NT2/D1 (cell line): Measurements from ENCODE around the gene GALNT5.

ENCODE experiments used
- DNase-seq: peaks from one replicate; pipeline ENCODE4 v3.0.0-alpha.2; 2011; ENCODE audit warnings: low read depth, low spot score
- H3K27me3 ChIP-seq: 2 replicates; pipeline ENCODE4 v1.6.0; 2011; ENCODE audit warnings: mild to moderate bottlenecking; ENCODE audit not compliant: insufficient read length, insufficient read depth
- H3K36me3 ChIP-seq: 2 replicates; pipeline ENCODE4 v1.6.1; 2011; ENCODE audit warnings: mild to moderate bottlenecking, low read length, mixed read lengths; ENCODE audit not compliant: insufficient read depth, insufficient read length
- H3K4me1 ChIP-seq: 2 replicates; pipeline ENCODE4 v1.5.1; 2011; ENCODE audit not compliant: insufficient read depth, insufficient read length
- H3K4me3 ChIP-seq: 2 replicates; pipeline ENCODE4 v1.5.1; 2011; ENCODE audit warnings: low read depth; ENCODE audit not compliant: insufficient read length
- H3K9ac ChIP-seq: 2 replicates; pipeline ENCODE4 v1.6.0; 2011; ENCODE audit warnings: low read depth; ENCODE audit not compliant: insufficient read length
- H3K9me3 ChIP-seq: 2 replicates; pipeline ENCODE4 v1.5.1; 2011; ENCODE audit warnings: mild to moderate bottlenecking, low read length; ENCODE audit not compliant: insufficient read depth
- SUZ12 ChIP-seq: IDR thresholded peaks from 2 replicates; pipeline ENCODE4 v1.6.1; 2011; ENCODE audit not compliant: insufficient read length, insufficient read depth; ENCODE audit errors: extremely low read depth
- YY1 ChIP-seq: IDR thresholded peaks from 2 replicates; pipeline ENCODE4 v1.6.1; 2011; ENCODE audit not compliant: insufficient read length, insufficient read depth
- ZNF274 ChIP-seq: IDR thresholded peaks from 2 replicates; pipeline ENCODE4 v1.6.1; 2011; ENCODE audit warnings: mild to moderate bottlenecking, low read depth, low read length

GALNT5 gene

GRCh38 chr2:157281316-157281715 is 23.8 kb downstream of the GALNT5 start:
- no peaks in the 10 kb centered on the region for H3K4me1 ChIP-seq
- H3K27me3 ChIP-seq, result no peaks in the 10 kb centered on the region
- no peaks in the 10 kb centered on the region for H3K9me3 ChIP-seq
- no peak overlapping the region for H3K4me3 ChIP-seq
- no peak overlapping the region for H3K9ac ChIP-seq
- TF ChIP-seq YY1 (no peak), ZNF274 (no peak), SUZ12 (no peak)
- H3K36me3 ChIP-seq, result no peaks in the 10 kb centered on the region
- DNase-seq, result no peak

GRCh38 chr2:157283468-157283867 is 26.0 kb downstream of the GALNT5 start:
- Histone ChIP-seq H3K36me3 (no peaks in the 10 kb centered on the region), H3K4me1 (no peaks in the 10 kb centered on the region), H3K27me3 (no peaks in the 10 kb centered on the region), H3K4me3 (no peak overlapping the region), H3K9me3 (no peaks in the 10 kb centered on the region), H3K9ac (no peak overlapping the region)
- DNase-seq, result no peak
- no peak for TF ChIP-seq SUZ12
- TF ChIP-seq ZNF274, result no peak
- no peak for TF ChIP-seq YY1

- Histone ChIP-seq H3K4me3 (no peak overlapping the region), H3K27me3 (no peaks in the 10 kb centered on the region), H3K9me3 (no peaks in the 10 kb centered on the region), H3K36me3 (no peaks in the 10 kb centered on the region), H3K9ac (no peak overlapping the region), H3K4me1 (no peaks in the 10 kb centered on the region)
- no peak for DNase-seq
- TF ChIP-seq SUZ12 (no peak), ZNF274 (no peak), YY1 (no peak)
Measured at GRCh38 chr2:157287160-157287559, 29.7 kb downstream of the GALNT5 start.

GRCh38 chr2:157290525-157290924 is 33.0 kb downstream of the GALNT5 start:
- Histone ChIP-seq H3K9ac (no peak overlapping the region), H3K4me3 (no peak overlapping the region), H3K4me1 (no peaks in the 10 kb centered on the region), H3K9me3 (no peaks in the 10 kb centered on the region), H3K27me3 (no peaks in the 10 kb centered on the region), H3K36me3 (no peaks in the 10 kb centered on the region)
- DNase-seq, result no peak
- TF ChIP-seq SUZ12 (no peak), YY1 (no peak), ZNF274 (no peak)

- TF ChIP-seq SUZ12 (no peak), ZNF274 (no peak), YY1 (no peak)
- Histone ChIP-seq H3K9me3 (no peaks in the 10 kb centered on the region), H3K4me3 (no peak overlapping the region), H3K36me3 (no peaks in the 10 kb centered on the region), H3K9ac (no peak overlapping the region), H3K4me1 (no peaks in the 10 kb centered on the region), H3K27me3 (no peaks in the 10 kb centered on the region)
- DNase-seq, result no peak
Measured at GRCh38 chr2:157291018-157291417, 33.5 kb downstream of the GALNT5 start.

- Histone ChIP-seq H3K27me3 (no peaks in the 10 kb centered on the region), H3K9me3 (no peaks in the 10 kb centered on the region), H3K9ac (no peak overlapping the region), H3K36me3 (no peaks in the 10 kb centered on the region), H3K4me1 (no peaks in the 10 kb centered on the region), H3K4me3 (no peak overlapping the region)
- TF ChIP-seq ZNF274, result no peak
- no peak for TF ChIP-seq YY1
- no peak for TF ChIP-seq SUZ12
- no peak for DNase-seq
Measured at GRCh38 chr2:157292853-157293252, 35.3 kb downstream of the GALNT5 start.

- H3K36me3 ChIP-seq, result no peaks in the 10 kb centered on the region
- TF ChIP-seq SUZ12 (no peak), ZNF274 (no peak), YY1 (no peak)
- no peak overlapping the region for H3K4me3 ChIP-seq
- no peak for DNase-seq
- H3K9ac ChIP-seq, result no peak overlapping the region
- H3K9me3 ChIP-seq, result no peaks in the 10 kb centered on the region
- no peaks in the 10 kb centered on the region for H3K4me1 ChIP-seq
- no peaks in the 10 kb centered on the region for H3K27me3 ChIP-seq
Measured at GRCh38 chr2:157296490-157296889, 39.0 kb downstream of the GALNT5 start.

DNA sequence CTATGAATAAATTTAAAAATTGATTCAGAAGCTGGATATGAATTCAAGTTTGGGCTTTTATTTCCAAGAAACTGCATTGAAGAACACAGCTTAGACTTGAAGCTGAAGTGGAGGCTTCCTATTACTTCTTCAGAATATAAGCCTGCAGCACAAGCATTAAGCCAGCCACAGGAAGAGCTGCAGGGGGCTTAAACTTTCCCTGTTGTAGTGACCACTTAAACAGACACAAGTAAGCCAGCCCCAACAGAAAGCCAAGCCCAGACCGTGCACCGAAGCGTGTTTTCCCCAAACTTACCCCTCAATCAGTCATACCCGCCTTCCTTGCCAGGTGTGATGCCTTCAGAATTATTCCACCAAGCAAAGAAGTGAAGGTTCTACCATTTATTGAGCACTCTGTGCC is 39.5 kb downstream of the GALNT5 start:
- H3K27me3 ChIP-seq, result no peaks in the 10 kb centered on the region
- no peak for TF ChIP-seq YY1
- TF ChIP-seq SUZ12, result no peak
- no peak for TF ChIP-seq ZNF274
- no peaks in the 10 kb centered on the region for H3K36me3 ChIP-seq
- H3K9ac ChIP-seq, result no peak overlapping the region
- H3K4me3 ChIP-seq, result no peak overlapping the region
- H3K4me1 ChIP-seq, result no peaks in the 10 kb centered on the region
- H3K9me3 ChIP-seq, result no peaks in the 10 kb centered on the region
- DNase-seq, result no peak
